Smooth muscle cell of the coronary artery (primary cell): ENCODE measurements around the gene PPP2R2B. TPM values are rescaled to one million over a fixed set of nuclear protein-coding genes. Genes with fewer than 3 reads are reported as not detected.

ENCODE experiments used
- total RNA-seq: library from RNA; depleted of rRNA; stranded (reverse); fragments of >200 nt; gene quantifications from 2 replicates; pipeline ENCODE4 v1.2.3, GENCODE V29; 2014; ENCODE audit warnings: low replicate concordance

PPP2R2B gene
- total RNA-seq: not detected in 2 replicates

GRCh38 chr5:146878476-146879172, at the start of gene PPP2R2B:
Gene PPP2R2B, minus strand, starts transcription at chr5:146878757.

